Cortex of kidney (tissue), 1 donor: Measurements from ENCODE around the gene MINDY4.

Experiments used
- DNase-seq: peaks from one replicate; lab custom pipeline; 2025; lab: John Stamatoyannopoulos, UW

The MINDY4 gene

DNA sequence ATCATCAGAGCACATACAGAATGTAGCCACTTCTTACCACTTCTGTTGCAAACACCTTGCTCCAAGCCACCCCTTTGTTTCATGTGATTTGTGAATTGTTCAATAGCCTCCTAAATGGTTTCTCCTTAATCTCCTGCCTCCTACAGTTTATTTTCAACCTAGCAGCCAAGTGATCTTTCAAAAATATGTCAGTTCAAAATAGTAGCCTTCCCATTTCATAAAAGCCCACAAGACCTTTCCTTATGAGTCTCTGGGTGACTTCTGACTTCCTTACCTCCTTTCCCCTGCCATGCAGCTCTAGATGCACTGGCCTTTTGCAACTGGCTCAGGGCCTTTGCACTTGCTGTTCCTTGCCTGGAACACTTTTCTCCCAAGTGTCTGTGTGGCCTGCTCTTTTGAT is 4.8 kb downstream of the MINDY4 start:
- no peak for DNase-seq

DNA sequence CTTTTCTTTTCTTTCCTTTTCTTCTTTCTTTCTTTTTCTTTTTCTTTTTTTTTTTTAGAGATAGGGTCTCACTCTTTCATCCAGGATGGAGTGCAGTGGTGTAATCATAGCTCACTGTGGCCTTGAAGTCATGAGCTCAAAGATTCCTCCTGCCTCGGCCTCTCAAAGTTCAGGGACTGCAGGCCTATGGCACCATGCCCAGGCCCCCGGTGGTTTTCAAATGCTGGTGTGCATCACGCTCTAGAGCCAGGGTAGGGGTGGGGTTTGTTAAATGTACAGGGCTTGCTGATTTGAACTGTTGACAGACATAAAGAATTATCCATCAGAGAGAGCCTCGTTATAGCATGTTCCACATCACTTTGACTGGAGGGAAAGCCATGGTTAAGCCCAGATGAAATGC is 5.8 kb downstream of the MINDY4 start:
- DNase-seq: no peak

DNA sequence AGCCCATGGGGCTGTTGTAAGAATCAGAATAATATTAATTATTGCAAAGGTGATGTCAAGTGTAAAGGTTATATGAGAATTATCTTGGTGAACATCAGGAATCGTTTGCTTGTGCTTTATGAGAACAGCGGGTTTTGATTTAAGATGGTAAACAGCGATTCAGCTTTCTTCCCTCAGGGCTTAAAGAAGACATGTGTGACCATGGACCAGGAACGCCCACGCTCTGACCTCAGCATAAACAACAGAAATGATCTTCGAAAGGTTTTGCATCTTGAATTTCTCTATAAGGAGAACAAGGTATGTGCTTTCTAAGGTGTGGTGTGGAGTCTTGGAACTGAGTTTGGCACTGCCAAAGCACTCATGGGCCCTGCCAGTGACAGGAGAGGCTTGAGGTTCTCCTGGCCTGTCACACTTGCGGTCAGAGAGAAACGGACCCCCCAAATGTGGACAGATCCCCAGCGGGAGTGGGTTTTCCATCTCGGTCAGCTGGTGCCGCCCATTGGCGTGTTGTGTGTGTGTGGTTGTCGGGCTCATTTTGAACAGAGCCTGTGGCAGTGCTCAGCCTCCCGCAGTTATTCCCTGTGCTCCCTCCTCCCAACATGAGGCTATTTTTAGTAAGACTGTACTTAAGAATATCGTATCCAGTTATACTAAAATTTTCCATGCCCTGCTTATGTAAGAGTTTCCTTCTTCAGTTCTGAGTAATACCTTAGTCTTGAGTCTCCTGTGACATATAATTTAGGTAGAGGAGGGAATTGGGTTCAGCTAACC is 7.2 kb downstream of the MINDY4 start:
- no peak for DNase-seq

DNA sequence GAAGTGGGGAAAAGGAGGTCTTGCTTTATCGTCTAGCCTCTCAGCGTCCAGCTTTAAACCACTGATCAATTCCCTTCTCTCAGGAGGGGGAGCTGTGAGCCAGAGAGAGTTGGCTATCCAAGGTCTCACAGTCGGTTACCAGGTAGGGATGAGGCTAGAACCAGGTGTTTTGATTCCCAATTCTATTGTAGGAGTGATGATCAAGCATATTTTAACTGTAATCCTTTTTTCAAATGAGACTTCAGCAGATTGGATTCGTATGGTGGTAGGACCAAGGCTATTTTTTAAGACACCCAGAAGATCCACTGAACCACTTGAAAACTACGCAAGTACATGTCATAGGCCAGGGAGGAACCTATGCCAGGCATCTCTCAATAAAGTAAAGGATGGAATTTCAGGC is 8.4 kb downstream of the MINDY4 start:
- DNase-seq: no peak

DNA sequence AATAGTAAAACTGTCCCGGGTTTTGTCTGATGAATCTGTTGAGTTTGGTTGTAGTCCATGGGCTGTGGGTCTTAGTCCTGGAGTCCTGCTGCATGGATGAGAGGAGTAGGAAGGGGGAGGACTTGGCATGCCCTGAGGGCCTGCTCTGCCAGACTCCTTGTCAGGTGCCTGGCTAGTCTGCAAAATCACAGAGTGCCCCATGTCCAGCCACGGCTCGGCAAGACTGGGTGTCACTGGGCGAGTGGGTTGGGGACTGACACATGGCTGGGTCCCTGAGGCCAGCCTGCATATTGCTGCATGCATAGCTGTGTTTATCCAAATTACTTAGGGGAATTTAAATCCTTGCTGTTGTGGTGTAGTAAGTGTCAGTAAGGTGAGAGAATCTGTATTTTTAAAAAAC is 9.7 kb downstream of the MINDY4 start:
- DNase-seq: no peak

DNA sequence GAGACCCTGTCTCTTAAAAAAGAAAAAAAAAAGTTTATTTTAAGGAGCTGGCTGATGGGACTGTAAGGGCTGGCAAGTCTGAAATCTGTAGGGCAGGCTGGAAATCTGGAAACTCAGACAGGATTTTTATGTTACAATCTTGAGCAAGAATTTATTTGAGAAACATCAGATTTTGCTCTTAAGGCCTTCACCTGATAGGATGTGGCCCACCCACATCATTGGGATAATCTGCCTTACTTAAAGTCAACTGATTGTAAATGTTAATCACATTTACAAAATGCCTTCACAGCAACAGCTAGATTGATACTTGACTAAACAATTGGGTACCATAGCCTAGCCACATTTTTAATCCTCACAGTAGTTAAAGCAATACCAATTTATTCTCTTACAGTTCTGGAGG is 11.5 kb downstream of the MINDY4 start:
- no peak for DNase-seq

DNA sequence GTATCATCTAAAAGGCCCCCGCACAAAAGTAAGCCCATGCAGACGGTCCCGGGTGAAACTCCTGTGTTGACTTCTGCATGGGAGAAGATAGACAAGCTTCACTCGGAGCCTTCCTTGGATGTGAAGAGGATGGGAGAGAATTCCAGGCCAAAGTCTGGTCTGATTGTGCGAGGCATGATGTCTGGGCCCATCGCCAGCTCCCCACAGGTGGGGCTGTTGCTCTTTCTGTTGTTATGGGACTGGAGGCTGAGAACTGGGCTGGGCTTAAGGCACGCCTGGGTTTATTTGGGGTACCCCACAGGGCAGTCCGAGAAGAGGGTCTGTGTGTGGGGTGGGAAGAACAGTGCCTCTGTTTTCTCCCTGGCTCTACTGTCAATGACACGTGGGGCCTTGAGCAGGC is 14.6 kb downstream of the MINDY4 start:
- DNase-seq: no peak

DNA sequence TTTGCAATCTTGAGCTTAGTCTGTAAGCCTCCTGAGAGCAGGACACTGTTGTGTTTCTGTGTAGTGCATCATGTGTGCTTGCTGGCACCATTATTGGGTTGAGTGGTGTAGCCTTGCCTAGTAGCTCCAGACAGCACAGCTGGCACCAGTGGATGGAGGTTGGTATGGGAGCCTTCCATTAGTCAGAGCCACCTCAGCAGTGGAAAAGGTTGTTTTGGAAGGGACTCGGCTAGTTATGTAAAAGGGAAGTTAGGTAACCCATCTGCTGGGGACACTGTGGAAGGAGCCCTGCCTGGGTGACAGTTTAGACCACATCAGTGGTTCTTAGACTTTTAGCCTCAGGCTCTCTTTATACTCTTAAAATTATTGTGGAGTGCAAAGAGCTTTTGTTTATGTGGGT is 16.3 kb downstream of the MINDY4 start:
- no peak for DNase-seq

DNA sequence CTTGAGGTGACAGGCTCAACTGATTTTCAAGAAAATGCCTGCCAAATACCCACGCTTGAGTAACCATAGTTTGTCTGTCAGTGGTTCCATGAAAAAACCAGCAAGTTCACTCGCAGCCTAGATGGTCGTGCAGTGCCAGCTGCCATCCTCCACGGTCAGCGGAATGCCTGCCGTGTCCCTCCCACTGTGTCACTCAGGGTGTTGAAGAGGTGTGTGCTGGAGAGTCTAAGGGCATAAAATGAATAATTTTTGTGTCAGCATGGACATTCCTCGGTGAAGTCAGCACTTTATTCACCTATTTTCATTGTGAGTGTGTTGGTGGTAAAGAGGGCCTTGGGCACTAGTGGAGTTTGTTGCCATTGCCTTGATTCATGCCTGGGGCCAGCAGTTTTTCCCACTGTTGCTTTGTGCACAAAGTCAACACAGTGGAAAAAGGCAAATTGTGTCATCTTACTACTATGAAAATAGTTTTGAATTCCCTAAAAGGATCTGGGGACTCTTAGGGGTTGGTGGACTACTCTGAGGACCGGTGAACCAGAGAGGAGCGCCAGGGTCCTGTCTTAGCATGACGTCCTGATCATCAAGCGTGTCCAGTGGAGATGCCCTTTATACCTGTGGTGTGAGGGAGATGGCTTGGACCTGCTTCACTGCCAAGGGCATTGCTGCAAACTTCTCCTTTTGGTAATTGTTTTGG is 17.6 kb downstream of the MINDY4 start:
- no peak for DNase-seq

DNA sequence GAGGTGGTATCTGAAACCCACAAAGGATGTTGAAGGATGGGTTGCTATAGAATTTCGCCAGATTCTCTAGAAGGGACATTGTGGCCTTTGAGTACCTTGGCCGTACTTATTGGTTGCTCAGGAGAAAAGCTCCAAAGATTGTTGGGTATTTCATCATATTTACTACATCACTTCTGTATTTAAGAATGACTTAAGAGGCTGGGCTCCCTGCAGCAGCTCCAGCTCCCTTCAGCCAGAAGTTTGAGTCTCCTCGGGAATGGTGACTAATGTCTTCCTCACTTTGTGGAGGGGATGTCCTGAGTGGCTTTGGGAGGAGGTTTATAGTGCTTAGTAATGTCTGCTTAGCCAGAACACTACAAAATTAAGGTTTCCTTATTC is 18.1 kb downstream of the MINDY4 start:
- DNase-seq: no peak

DNA sequence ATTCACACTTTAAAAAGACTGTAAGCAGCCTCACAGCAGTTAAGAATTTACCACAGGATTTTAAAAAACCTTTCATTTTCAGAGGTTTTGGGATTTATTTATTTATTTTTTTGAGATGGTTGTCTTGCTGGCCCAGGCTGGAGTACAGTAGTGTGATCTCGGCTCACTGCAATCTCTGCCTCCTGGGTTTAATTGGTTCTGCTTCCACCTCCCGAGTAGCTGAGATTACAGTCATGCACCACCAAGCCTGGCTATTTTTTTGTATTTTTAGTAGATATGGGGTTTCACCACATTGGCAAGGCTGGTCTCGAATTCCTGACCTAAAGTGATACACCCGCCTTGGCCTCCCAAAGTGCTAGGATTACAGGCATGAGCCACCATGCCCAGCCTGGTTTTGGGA is 19.1 kb downstream of the MINDY4 start:
- DNase-seq: no peak

DNA sequence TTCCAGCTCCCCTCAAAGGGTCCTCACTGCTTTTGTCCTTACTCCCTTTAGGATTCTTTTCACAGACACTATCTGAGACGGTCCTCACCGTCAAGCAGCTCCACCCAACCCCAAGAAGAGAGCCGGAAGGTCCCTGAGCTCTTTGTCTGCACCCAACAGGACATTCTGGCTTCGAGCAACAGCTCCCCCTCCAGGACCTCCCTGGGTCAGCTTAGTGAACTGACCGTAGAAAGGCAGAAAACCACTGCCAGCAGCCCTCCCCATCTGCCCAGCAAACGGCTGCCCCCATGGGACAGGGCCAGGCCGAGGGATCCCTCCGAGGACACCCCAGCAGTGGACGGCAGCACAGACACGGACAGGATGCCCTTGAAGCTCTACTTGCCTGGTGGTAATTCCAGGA is 19.9 kb downstream of the MINDY4 start:
- DNase-seq: no peak

DNA sequence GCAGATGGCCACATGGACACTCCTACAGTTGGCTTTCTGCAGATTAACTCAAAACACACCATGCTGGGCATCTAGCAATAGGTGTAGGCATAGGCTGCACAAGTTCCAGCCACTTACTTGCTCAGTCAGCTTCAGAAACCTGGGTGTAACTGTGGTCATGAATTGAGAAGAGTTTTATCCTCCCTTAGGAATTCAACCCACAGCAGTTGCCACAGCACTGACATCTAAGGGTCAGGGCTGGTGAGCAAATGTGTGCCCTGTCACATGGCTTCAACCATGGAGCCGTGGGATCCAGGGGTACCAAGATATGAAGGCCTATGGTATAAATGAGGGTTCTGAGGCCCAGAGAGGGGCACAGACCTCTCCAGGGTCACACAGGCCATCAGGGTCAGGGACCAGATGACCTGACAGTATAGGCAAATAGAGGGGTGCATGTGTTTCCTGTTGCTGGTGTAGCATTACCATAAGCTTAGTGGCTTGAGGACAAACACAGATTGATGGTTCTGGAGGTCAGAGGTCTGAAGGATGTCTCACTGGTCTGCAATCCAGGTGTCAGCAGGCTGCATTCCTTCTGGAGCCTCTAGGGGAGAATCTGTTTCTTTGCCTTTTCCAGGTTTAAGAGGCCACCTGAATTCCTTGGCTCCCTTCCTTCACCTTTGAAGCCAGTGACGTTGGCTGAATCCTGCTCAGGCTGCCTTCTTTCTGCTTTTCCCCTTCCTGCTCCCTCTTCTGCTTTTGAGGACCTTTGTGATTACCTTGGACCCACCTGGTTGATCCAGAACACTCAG is 24.1 kb downstream of the MINDY4 start:
- DNase-seq: no peak

DNA sequence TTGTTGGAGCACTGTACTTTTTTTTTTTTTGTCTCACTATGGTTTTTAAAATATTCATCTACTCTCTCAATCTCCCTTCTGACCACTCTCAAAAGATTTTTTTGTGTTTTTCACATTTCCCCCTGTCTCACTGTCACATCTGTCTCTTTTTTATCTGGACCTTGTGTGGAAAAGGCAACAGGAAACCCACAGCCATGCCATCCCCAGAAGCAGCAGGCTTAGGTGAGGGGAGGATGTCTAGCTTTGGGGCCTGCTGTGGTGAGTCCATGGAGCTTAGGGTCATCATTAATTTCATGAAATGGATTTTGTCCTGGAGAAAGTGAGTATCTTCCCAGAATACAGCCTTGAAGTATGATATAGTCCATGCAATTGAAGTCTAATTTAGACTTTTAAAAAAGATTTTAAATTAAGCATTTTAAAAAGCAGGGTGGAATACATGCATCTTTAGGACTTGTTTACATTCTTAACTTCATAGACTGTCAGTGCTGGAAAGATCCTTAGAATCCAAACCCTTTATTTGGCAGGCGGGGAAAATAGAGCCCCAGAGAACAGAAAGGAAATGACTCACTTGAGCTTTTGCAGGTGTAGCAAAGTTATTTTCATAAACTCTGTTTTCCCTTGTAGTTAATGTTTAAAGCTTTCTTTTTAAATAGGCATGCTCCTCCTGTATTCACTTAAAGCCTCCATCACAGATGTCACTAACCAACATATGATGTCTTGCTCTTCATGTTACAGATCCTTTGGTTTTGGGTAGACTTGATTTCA is 25.1 kb downstream of the MINDY4 start:
- no peak for DNase-seq

DNA sequence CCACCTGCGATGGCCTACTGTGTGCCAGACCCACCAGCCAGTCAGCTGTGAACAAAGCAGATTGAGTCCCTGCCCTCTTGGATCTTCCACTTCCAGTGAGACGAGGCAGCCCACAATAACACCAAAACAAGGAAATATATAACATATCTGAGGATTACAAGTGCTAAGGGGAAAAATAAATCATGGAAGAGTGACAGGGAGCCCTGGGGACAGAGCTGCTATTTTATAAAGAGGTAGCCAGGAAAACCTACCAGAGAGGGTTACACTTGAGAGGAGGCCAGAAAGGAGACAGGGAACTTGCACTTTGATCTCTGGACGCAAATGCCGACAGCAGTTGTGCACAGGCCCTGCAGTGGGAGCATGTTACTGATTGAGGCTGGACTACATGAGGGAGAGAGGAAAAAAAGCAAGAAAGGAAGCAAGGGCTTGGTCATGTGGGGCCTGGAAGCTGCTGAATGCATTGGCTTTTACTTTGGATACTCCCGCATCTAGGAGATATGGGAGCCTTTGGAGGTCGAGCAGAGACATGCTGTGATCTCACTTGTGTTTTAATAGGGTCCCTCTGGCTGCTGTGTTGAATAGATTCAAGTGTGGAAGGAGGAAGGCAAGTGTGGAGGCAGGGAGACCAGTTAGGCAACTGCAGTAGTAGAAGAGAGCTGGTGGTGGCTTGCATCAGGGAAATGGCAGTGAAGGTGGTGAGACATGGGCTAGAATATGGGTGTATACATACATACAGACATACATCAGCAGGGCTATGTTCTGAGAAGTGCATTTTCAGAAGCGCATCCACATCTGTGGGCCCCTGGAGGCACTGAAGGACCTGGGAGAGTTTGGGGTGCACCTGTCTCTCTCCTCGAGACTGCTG is 26.2 kb downstream of the MINDY4 start:
- DNase-seq: no peak

DNA sequence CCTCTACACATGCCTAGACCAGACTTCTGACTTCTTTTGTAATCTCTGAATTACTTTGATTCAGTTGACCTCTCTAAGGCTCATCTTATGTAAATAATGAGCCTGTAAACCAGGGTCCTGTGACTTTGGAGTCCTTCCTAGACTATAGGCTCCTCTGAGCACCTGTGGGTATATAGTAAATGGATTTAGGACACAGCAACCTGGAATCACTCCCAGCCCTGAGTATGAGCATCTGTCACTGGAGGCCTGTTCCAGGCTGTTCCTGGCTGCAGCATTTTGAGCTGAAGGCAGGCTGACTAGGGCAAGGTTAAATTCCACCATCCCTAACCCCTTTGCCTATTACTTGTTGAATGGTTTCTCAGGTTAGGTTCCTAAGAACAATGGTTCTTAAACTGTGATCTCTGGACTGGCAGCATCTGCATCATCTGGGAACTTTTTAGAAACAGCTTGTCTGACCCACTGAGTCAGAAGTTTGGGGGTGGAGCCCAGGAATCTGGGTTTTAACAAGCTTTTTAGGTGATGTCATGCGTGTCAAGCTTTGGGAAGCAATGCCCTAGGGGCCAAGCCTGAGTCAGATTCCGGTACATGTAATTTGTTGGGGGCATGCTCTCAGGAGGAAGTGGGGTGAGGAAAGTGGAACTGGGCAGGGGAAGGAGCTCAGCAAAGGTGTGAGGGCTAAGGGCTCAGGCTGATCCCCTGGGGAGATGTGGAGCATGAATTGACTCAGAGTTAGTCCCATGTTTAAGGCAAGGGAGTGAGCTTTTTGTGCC is 28.2 kb downstream of the MINDY4 start:
- DNase-seq: no peak

DNA sequence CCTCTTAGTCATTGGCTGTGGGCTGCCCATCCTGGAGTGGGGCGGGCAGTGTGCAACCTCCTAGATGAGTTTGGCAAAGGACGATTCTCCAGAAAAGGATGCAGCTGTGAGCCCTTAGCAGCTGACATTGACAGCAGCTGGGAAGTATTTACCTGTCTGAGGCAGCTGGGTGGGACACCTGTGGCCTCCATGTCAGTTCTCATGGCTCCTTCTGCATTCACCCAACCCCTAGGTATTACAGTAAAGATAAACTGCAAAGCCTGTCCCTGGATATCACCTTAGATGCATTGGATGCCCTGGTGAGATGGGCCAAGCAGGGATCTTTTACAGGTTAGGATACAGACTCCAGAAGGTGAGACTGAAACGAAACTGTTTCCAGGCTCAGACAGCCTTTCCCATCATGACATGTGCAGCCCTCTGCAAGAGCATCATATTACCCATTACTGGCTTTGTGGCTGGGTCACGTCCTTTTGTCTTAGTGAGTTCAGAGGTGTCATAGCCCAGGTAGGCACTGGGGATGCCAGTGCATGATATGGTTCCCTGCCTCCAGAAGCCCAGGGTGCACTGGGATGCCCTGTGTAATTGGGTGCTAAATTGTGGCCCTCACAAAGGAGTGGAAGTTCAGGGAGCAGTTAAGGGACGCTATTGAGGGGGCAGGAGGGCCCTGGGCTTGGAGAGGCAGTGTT is 28.9 kb downstream of the MINDY4 start:
- DNase-seq: no peak

DNA sequence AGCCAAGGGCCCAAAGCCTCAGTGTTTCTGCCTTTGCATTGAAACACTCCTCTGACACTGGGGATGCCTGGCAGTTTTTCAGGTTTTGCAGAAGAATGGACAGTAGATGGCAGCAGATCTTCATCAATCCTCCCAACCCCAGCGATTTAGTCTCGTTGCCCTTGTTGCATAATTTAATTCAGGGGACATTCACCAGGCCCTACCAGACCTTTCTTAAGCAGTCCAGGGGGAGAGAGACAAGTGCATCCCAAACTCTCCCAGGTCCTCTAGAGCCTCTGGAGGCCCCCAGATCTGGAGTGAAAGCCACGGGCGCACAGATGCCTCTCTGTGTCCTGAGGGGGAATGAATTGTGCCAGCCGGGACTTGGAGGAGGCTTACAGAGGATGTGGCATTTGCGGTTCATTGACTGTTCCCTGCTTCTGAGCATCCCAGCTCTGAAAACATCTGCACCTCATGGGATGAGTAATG is 29.6 kb downstream of the MINDY4 start:
- DNase-seq: no peak

DNA sequence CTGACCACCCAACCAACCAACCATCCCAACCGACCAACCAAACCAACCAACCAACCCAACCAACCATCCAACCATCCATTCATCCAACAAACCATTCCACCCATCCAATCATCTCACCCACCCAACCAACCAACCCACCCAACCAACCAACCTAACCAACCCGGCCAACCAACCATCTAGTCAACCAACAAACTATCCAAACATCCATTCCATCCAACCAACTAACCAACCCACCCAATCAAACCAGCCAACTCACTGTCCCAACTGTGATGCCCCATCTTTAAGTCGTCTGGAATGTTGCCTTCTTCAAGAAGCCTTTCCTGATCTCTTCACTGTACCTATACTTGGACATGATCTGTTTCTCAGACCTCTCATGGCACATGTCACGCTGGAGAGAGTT is 31.6 kb downstream of the MINDY4 start:
- no peak for DNase-seq
